Right lobe of liver (tissue), 6 donors: ENCODE measurements around the gene NCAM2. TPM values are rescaled to one million over a fixed set of nuclear protein-coding genes. Genes with fewer than 3 reads are reported as not detected.

Experiments used
- ATAC-seq, 4 donors: fragments of 200-7000 bp; cut with Tn5 transposase; one replicate each; pipeline ENCODE4 v1.9.1; 2020; ENCODE audit warnings: mild to moderate bottlenecking in 4 of 4, moderate library complexity in 4 of 4
- DNase-seq, 3 donors: peaks; one replicate each; pipeline ENCODE4 v3.0.0-alpha.2; 2020
- H3K27ac ChIP-seq, 3 donors: fragments of 200-600 bp; one replicate each; pipeline ENCODE4 v1.8.0; 2022
- H3K27me3 ChIP-seq, 2 donors: fragments of 200-600 bp; one replicate each; pipeline ENCODE4 v1.8.0; 2022
- H3K36me3 ChIP-seq, 4 donors: fragments of 200-600 bp; sonication (generic) in 1 of 4; one replicate each; pipeline versions ENCODE4 v1.5.1 to v1.8.0; 2017 to 2022; ENCODE audit warnings: control low read depth in 1 of 4
- H3K4me1 ChIP-seq, 4 donors: fragments of 200-600 bp; sonication (generic) in 1 of 4; one replicate each; pipeline versions ENCODE4 v1.5.1 to v1.8.0; 2017 to 2022; ENCODE audit warnings: control low read depth in 1 of 4
- H3K4me3 ChIP-seq, 3 donors: fragments of 200-600 bp; one replicate each; pipeline ENCODE4 v1.8.0; 2022
- H3K9me3 ChIP-seq, 4 donors: fragments of 200-600 bp; sonication (generic) in 1 of 4; one replicate each; pipeline versions ENCODE4 v1.5.1 to v1.8.0; 2017 to 2022; ENCODE audit warnings: control low read depth in 1 of 4
- CTCF ChIP-seq, 4 donors: fragments of 200-600 bp in 3 of 4; fragments of 450-650 bp in 1 of 4; IDR thresholded peaks; one replicate each; pipeline versions ENCODE4 v1.5.1 to v1.8.0; 2016 to 2022; ENCODE audit warnings: antibody characterized with exemption in 4 of 4, mild to moderate bottlenecking in 2 of 4
- POLR2A ChIP-seq: fragments of 450-650 bp; IDR thresholded peaks from one replicate; pipeline ENCODE4 v1.6.1; 2017; ENCODE audit warnings: antibody characterized with exemption, mild to moderate bottlenecking
- whole genome bisulfite sequencing: methylation state at CpG from one replicate; pipeline ENCODE4 v1.1.6; 2018; ENCODE audit warnings: low coverage, low lambda C conversion rate; ENCODE audit not compliant: insufficient coverage; ENCODE audit errors: missing lambda C conversion rate; 5-methylcytosine and 5-hydroxymethylcytosine counted together
- intact Hi-C, 2 donors: fragments of 100-400 bp; cut with DNase I; formaldehyde crosslinking; loops; one replicate each; pipeline versions ENCODE4 v1.11.2 to v1.14.1; 2022
- total RNA-seq, 6 experiments: library from RNA; depleted of rRNA in 2 of 6; stranded (reverse); fragments of >200 nt in 2 of 6; fragmentation: NEBNext Ultra II Directional in 3 of 6; extraction: Animal tissue kit (Norgen Biotek cat#: 25700) in 3 of 6; gene quantifications; one replicate each; pipeline versions ENCODE4 v1.1.0 to v1.2.4, GENCODE V29; 2016 to 2023
- donor health status: DM: no; HTN: yes; CAD: no.
- donor health status: DM: no; HTN: no; CAD: no.
- donor health status: DM: no; HTN: no; CAD: no.
- donor health status: DM: no; HTN: yes; CAD: no.
- donor health status: DM: no; HTN: yes; CAD: no.

The NCAM2 gene
- total RNA-seq, 6 experiments from 2014 or later: 0.38 to 1.4 (median 0.81) TPM; not detected in 2

DNA sequence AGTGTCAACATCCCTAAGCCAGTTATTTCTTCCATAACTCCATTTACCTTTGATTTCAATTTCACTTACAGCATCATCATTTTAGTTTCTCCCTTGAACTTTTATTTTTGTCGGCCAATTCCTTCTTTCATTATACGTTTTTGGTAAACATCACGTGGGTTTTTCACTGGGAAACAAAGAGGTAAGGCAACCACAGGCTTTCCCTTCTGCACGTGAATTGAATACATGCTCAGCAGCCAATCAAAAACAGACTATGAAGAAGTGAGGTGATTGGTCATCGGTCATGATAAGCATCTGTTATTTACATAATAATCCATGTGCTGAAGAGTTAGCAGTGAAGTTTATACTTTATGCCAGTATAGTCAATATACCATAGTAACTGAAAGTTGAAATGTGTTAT is 98.7 kb downstream of the NCAM2 start:
- TF ChIP-seq CTCF (IDR thresholded peaks at IDR 0.05) (no peak), POLR2A (no peak)
- Histone ChIP-seq H3K27me3 (no peaks in the 10 kb centered on the region), H3K36me3 (no peaks in the 10 kb centered on the region), H3K27ac (no peak overlapping the region), H3K4me3 (no peak overlapping the region), H3K9me3 (no peaks in the 10 kb centered on the region), H3K4me1 (no peaks in the 10 kb centered on the region)
- WGBS: 35% methylated on average over 5 of the region's 5 CpGs
- intact Hi-C loops: no loop called here
- DNase-seq (no peak), ATAC-seq (no peak)

- TF ChIP-seq POLR2A: no peak
- TF ChIP-seq CTCF (IDR thresholded peaks at IDR 0.05): no peak
- H3K4me3 ChIP-seq: no peak overlapping the region
- H3K9me3 ChIP-seq: no peaks in the 10 kb centered on the region
- no peaks in the 10 kb centered on the region for H3K4me1 ChIP-seq
- no peaks in the 10 kb centered on the region for H3K27me3 ChIP-seq
- WGBS: 14% methylated on average over 1 of the region's 1 CpG
- no peak for ATAC-seq
- no peak overlapping the region for H3K27ac ChIP-seq
- DNase-seq: no peak
- H3K36me3 ChIP-seq: no peaks in the 10 kb centered on the region
- intact Hi-C loops: no loop called here
Measured at GRCh38 chr21:21097466-21097865, 99.3 kb downstream of the NCAM2 start.

DNA sequence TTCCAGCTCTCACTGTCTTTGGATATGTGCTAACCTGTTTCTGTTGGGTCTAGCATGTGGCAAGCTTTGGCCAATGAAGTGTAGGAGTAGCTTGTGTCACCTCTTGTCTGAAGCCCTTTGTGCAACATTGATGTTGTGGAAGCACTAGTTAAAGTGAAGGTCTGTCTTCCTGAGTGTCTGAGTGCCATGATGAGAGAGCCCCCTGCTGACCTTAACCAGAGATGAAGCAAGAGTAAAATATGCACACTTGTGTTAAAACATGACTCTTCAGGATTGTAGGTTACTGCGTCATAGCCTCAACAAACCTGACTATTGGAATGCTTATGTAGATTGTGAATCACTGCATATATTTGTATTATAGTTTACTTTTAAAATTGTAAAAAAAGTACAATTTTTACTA is 103.7 kb downstream of the NCAM2 start:
- no peak for DNase-seq
- no peaks in the 10 kb centered on the region for H3K9me3 ChIP-seq
- WGBS: 44% methylated on average over 1 of the region's 1 CpG

GRCh38 chr21:21102896-21103295 is 104.7 kb downstream of the NCAM2 start:
- Histone ChIP-seq H3K36me3 (no peaks in the 10 kb centered on the region), H3K4me1 (no peaks in the 10 kb centered on the region), H3K9me3 (no peaks in the 10 kb centered on the region), H3K27me3 (no peaks in the 10 kb centered on the region), H3K4me3 (no peak overlapping the region), H3K27ac (no peak overlapping the region)
- TF ChIP-seq POLR2A (no peak), CTCF (IDR thresholded peaks at IDR 0.05) (no peak)
- 57% methylated on average over 2 of the region's 2 CpGs for WGBS
- intact Hi-C loops: no loop called here
- ATAC-seq: no peak
- no peak for DNase-seq

More for the DNA sequence above, 103.7 kb downstream of the NCAM2 start:
- intact Hi-C loops: no loop called here
- Histone ChIP-seq H3K27ac (no peak overlapping the region), H3K36me3 (no peaks in the 10 kb centered on the region), H3K4me1 (no peaks in the 10 kb centered on the region), H3K4me3 (no peak overlapping the region), H3K27me3 (no peaks in the 10 kb centered on the region)
- no peak for TF ChIP-seq POLR2A
- TF ChIP-seq CTCF (IDR thresholded peaks at IDR 0.05): peak in 2 of 4 donors; percentile 8 to 18
- peak in 1 of 4 donors; percentile 28 for ATAC-seq

GRCh38 chr21:21103692-21104091 is 105.5 kb downstream of the NCAM2 start:
- Histone ChIP-seq H3K9me3 (no peaks in the 10 kb centered on the region), H3K27ac (no peak overlapping the region), H3K4me3 (no peak overlapping the region), H3K36me3 (no peaks in the 10 kb centered on the region), H3K27me3 (no peaks in the 10 kb centered on the region), H3K4me1 (no peaks in the 10 kb centered on the region)
- DNase-seq: no peak
- intact Hi-C loops: no loop called here
- 31% methylated on average over 3 of the region's 3 CpGs for WGBS
- ATAC-seq: no peak
- TF ChIP-seq POLR2A (no peak), CTCF (IDR thresholded peaks at IDR 0.05) (no peak)
